ENCODE data around the gene CCL21. TPM values are rescaled to one million over a fixed set of nuclear protein-coding genes. Genes with fewer than 3 reads are reported as not detected.

Gene CCL21
- total and polyA plus RNA-seq, 2 of the 8 experiments (the other 6 are each of a cell fraction or from before 2014, with no cell fraction given), result not detected

DNA sequence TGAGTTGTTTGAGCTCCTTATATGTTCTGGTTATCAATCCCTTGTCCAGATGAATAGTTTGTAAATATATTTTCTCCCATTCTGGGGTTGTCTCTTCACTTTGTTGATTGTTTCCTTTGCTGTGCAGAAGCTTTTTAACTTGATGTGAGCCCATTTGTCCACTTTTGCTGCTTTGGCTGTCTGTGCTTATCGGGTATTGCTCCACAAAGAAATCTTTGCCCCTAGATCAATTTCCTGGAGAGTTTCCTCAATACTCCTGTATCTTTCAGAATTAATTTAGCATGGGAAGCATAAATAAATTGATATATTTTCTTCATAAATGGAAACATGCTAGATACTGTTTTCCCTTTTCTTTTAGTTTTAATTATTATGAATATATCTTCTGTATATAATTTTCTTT lies 22.5 kb upstream of the CCL21 start:
- H3K79me2 ChIP-seq (ENCODE audit: control insufficient read depth in 1 of 2, insufficient read depth in 2 of 2, low read length in 2 of 2), result no peaks in the 10 kb centered on the region
- no peak overlapping the region for H3K56ac ChIP-seq (replicated peaks; ENCODE audit: insufficient read length, low read depth, low read length)
- no peaks in the 10 kb centered on the region for H3K79me1 ChIP-seq (ENCODE audit: low read depth, low read length)
- H2BK5ac ChIP-seq (ENCODE audit: low read depth, low read length), result no peak overlapping the region
- no peak overlapping the region for H2BK15ac ChIP-seq (ENCODE audit: low read length)
- H3K9me3 ChIP-seq (ENCODE audit: insufficient read depth in 2 of 2, low read depth in 1 of 2, low read length in 1 of 2), result no peaks in the 10 kb centered on the region
- H3K4ac ChIP-seq (replicated peaks; ENCODE audit: insufficient read length, low read depth, low read length), result no peak overlapping the region
- H3K4me3 ChIP-seq (ENCODE audit: extremely low read depth in 1 of 4, insufficient read depth in 2 of 4, low read depth in 3 of 4, low read length in 4 of 4), result no peak overlapping the region
- H3K23ac ChIP-seq (ENCODE audit: insufficient read length), result no peak overlapping the region
- no peak for TF ChIP-seq SP4 (IDR thresholded peaks at IDR 0.05; ENCODE audit: low read length)
- no peak for TF ChIP-seq RNF2 (IDR thresholded peaks at IDR 0.05; ENCODE audit: borderline replicate concordance, low read depth, low read length, missing control alignments, poor library complexity, severe bottlenecking)
- TF ChIP-seq EZH2 (IDR thresholded peaks at IDR 0.05; ENCODE audit: low read depth, low read length, severe bottlenecking), result no peak
- no peak for TF ChIP-seq POLR2A (IDR thresholded peaks at IDR 0.05; ENCODE audit: control extremely low read depth in 1 of 2, low read depth in 2 of 2, low read length in 2 of 2)
- TF ChIP-seq HDAC6 (IDR thresholded peaks at IDR 0.05; ENCODE audit: low read depth, low read length), result no peak
- TF ChIP-seq EGR1 (IDR thresholded peaks at IDR 0.05; ENCODE audit: borderline replicate concordance, low read depth, low read length), result no peak
- no peak for TF ChIP-seq RBBP5 (IDR thresholded peaks at IDR 0.05; ENCODE audit: borderline replicate concordance, low read depth, low read length)
- TF ChIP-seq SIX5 (IDR thresholded peaks at IDR 0.05; ENCODE audit: low read depth, low read length), result no peak
- TF ChIP-seq SP2 (IDR thresholded peaks at IDR 0.05; ENCODE audit: low read length), result no peak
- TF ChIP-seq TBP (IDR thresholded peaks at IDR 0.05; ENCODE audit: low read depth, low read length), result no peak
- TF ChIP-seq RXRA (IDR thresholded peaks at IDR 0.05; ENCODE audit: insufficient read depth, low read depth, low read length), result no peak
- TF ChIP-seq, protein P1, sequence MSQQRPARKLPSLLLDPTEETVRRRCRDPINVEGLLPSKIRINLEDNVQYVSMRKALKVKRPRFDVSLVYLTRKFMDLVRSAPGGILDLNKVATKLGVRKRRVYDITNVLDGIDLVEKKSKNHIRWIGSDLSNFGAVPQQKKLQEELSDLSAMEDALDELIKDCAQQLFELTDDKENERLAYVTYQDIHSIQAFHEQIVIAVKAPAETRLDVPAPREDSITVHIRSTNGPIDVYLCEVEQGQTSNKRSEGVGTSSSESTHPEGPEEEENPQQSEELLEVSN (IDR thresholded peaks at IDR 0.05), result no peak
- no peak for TF ChIP-seq KDM5A (IDR thresholded peaks at IDR 0.05; ENCODE audit: low read length)
- no peak for TF ChIP-seq SRF (IDR thresholded peaks at IDR 0.05; ENCODE audit: low read depth, low read length)
- H2BK120ac ChIP-seq (replicated peaks; ENCODE audit: low read depth, low read length), result no peak overlapping the region
- H3K4me1 ChIP-seq (replicated peaks in 1 of 4; ENCODE audit: control insufficient read depth in 3 of 4, insufficient read depth in 4 of 4, low read length in 3 of 4), result no peaks in the 10 kb centered on the region
- H3K27ac ChIP-seq (ENCODE audit: low read depth, low read length), result no peak overlapping the region
- no peaks in the 10 kb centered on the region for H3K27me3 ChIP-seq (replicated peaks in 1 of 4; ENCODE audit: control insufficient read depth in 3 of 4, extremely low read depth in 1 of 4, insufficient read depth in 3 of 4, low read length in 3 of 4)
- H3K23me2 ChIP-seq (ENCODE audit: low read depth, low read length), result no peaks in the 10 kb centered on the region
- H3K14ac ChIP-seq (ENCODE audit: insufficient read length), result no peak overlapping the region
- ChIA-PET CTCF (ENCODE audit: partially characterized antibody) (no interaction called here), POLR2A (ENCODE audit: partially characterized antibody) (no interaction called here)
- WGBS, 2 experiments (ENCODE audit: extremely low coverage in 1 of 2, insufficient coverage in 1 of 2, insufficient read length in 1 of 2, insufficient replicate concordance in 2 of 2, low coverage in 1 of 2, low lambda C conversion rate in 2 of 2, missing lambda C conversion rate in 1 of 2), result 75% methylated on average over 1 of the region's 1 CpG; no CpG with 5 or more reads in 1 of the 2 experiments
- no peak overlapping the region for H4K91ac ChIP-seq (replicated peaks; ENCODE audit: insufficient read length, low read length)
- no peak overlapping the region for H4K8ac ChIP-seq (ENCODE audit: extremely low read depth, insufficient read depth, low read length)
- H3K4me2 ChIP-seq (ENCODE audit: insufficient read depth in 1 of 2, low read depth in 2 of 2, low read length in 2 of 2), result no peak overlapping the region
- H4K5ac ChIP-seq (ENCODE audit: insufficient read length, low read depth, low read length), result no peak overlapping the region
- no peak overlapping the region for H2AK5ac ChIP-seq (ENCODE audit: low read depth, low read length)
- H3K36me3 ChIP-seq (ENCODE audit: control insufficient read depth in 2 of 4, insufficient read depth in 4 of 4, low read length in 3 of 4), result no peaks in the 10 kb centered on the region
- no peak overlapping the region for H3K9ac ChIP-seq (replicated peaks in 1 of 4; ENCODE audit: extremely low read depth in 1 of 4, low read depth in 3 of 4, low read length in 3 of 4)
- no peak overlapping the region for H2AFZ ChIP-seq (ENCODE audit: low read length)
- DNase-seq (ENCODE audit: low read depth in 1 of 2, low spot score in 2 of 2), result no peak
- H2BK20ac ChIP-seq (ENCODE audit: low read length), result no peak overlapping the region
- FAIRE-seq, result no peak
- H4K20me1 ChIP-seq (replicated peaks in 1 of 2; ENCODE audit: control insufficient read depth in 1 of 2, insufficient read depth in 2 of 2, low read length in 2 of 2), result peaks cover 0 to 2% of the 10 kb centered on the region in 2 experiments
- no peak overlapping the region for H3K18ac ChIP-seq (ENCODE audit: extremely low read depth, low read length)
- H2BK12ac ChIP-seq (ENCODE audit: low read depth, low read length), result no peak overlapping the region

Measured in H1 (cell line).